ENCODE data around the gene FAM111B. TPM values are rescaled to one million over a fixed set of nuclear protein-coding genes. Genes with fewer than 3 reads are reported as not detected.

The FAM111B gene
- 0.36 and 0.97 TPM in 2 replicates for total RNA-seq

GRCh38 chr11:59106363-59107336 lies at the start of gene FAM111B:
Gene FAM111B (plus strand): TSS chr11:59107237. CDS start chr11:59109626, 2,389 bp downstream.

DNA sequence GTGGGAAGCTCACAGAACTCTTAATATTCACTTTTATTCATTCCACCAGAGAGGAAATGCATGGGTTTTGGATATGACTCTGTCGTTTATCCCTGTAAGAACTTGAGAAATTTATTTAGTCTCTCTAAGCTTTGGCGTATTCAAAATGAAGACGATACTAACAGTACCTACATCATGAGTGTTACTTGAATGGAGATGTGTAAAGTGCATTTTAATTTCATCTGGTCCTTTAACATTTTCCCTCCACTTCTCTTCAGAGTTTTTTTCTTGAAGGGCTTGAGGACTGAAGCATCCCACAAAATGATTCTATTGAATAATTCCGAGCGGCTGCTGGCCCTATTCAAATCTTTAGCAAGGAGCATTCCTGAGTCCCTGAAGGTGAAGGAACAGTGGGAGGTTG lies 21.0 kb upstream of the FAM111B start, which contains the start of gene GLYATL1B:
TSS of gene GLYATL1B (plus strand) at position 301 of the 400 bp plus-strand sequence. CDS start at position 301, 0 bp downstream.

DNA sequence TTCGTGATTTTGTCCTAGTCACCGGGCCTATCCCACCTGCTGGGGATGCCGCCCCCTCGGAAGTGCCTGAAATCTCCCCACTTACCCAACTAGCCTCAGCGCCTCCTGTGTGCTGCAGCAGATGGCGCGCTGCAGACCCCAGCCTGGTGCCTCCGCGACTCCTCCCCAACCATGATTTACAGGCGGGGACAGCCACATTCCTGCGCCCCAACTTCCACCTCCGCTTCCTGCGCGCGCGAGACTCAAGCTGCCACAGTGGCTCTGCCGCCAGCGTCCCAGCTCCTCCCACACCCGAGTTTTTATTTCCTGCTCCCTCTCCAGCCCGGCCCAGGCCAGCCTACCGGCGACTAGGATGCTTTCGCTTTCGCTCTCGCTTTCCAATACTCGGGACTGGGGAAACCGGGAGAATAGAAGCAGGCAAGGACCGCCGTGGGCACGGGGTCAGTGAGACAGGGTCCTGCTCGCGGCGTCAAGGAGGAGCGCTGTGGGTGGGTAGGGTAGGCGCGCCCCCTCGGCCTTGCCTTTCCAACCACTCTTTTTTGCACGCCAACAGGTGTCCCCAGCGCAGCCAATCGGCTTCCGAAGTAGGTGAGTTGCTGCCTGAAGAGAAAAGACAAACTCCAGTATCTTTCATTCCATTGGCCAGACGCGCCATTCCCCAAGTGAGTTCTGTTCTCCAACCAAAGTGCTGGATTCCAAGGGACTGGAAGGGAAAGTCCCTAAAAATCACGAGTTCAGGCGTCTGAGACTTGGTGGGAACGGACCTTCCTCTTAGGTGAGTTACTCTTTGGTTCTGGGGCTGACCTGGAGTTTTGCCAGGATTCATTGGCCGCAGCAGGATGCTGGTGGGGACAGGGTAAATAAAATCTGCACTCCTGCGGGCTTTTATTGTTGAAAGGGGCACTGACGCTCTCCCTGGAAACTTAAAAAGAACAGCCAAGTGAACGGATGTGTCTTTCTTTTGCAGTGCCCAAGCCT lies 35.8 kb downstream of the FAM111B start, which contains the start of gene FAM111A:
TSS of gene FAM111A (plus strand) at position 327 of the 978 bp plus-strand sequence. CDS start 6,017 bp downstream, outside the sequence.

GRCh38 chr11:59171508-59172322 lies 64.7 kb downstream of the FAM111B start, which contains the start of gene DTX4:
Gene DTX4 (plus strand): TSS chr11:59172132. CDS start chr11:59172596, 464 bp downstream.

Other genes starting within 250 kb of the FAM111B start
- 0.12 and 0.32 TPM in 2 replicates for gene GLYATL1, start 167.7 kb upstream of the FAM111B start, total RNA-seq
- not detected in 2 replicates for gene GLYATL1B, start 20.9 kb upstream of the FAM111B start, total RNA-seq
- 47.2 and 57.6 TPM in 2 replicates for gene FAM111A, start 35.6 kb downstream of the FAM111B start, total RNA-seq
- 2.6 and 4.4 TPM in 2 replicates for gene DTX4, start 64.9 kb downstream of the FAM111B start, total RNA-seq
- gene MPEG1, start 105.7 kb downstream of the FAM111B start, total RNA-seq: not detected in 2 replicates